IMR-90 (cell line): ENCODE data around the gene TCF7L2. TPM values are rescaled to one million over a fixed set of nuclear protein-coding genes. Genes with fewer than 3 reads are reported as not detected.

Experiments used
- ATAC-seq: fragments of 200-7000 bp; cut with Tn5 transposase; 2 replicates; pipeline ENCODE4 v1.9.1; 2020; ENCODE audit warnings: low read depth, mild to moderate bottlenecking, moderate library complexity
- BruUV-seq: library from RNA; stranded (reverse); fragments of 400-500 nt; replicated peaks from 2 replicates; lab custom pipeline; 2021; lab: Mats Ljungman, UMichigan
- CTCF ChIA-PET: fragments of 300-600 bp; formaldehyde crosslinking; extraction: SDS; loops from one replicate; lab custom pipeline; 2021; ENCODE audit warnings: antibody characterized with exemption; lab: Yijun Ruan, JAX
- POLR2A ChIA-PET: fragments of 300-600 bp; sonication (Branson Sonifier 250); formaldehyde crosslinking; loops from one replicate; lab custom pipeline; 2022; ENCODE audit warnings: antibody characterized with exemption; ENCODE audit not compliant: unreplicated experiment; lab: Charles Lee
- DNase-seq: peaks from one replicate; pipeline ENCODE4 v3.0.0; 2013
- H2AFZ ChIP-seq: replicated peaks from 2 replicates; pipeline ENCODE3; 2013; ENCODE audit warnings: low read length, mild to moderate bottlenecking; ENCODE audit not compliant: poor library complexity
- H2AK5ac ChIP-seq: 2 replicates; pipeline ENCODE4 v1.6.1; 2013; ENCODE audit warnings: low read depth, low read length, inconsistent platforms
- H2AK9ac ChIP-seq: replicated peaks from 2 replicates; pipeline ENCODE3; 2013; ENCODE audit warnings: mild to moderate bottlenecking, low read depth, low read length, moderate library complexity; ENCODE audit not compliant: poor library complexity
- H2BK120ac ChIP-seq: 2 replicates; pipeline ENCODE4 v1.6.1; 2013; ENCODE audit warnings: low read depth, low read length, inconsistent platforms
- H2BK15ac ChIP-seq: 3 replicates; pipeline ENCODE4 v1.6.1; 2013; ENCODE audit warnings: low read depth, low read length, inconsistent platforms
- H2BK20ac ChIP-seq: 2 replicates; pipeline ENCODE4 v1.6.1; 2013; ENCODE audit warnings: low read depth, mild to moderate bottlenecking, inconsistent platforms, low read length, moderate library complexity
- H2BK5ac ChIP-seq: 2 replicates; pipeline ENCODE4 v1.6.1; 2013; ENCODE audit warnings: mild to moderate bottlenecking, low read depth, low read length, inconsistent platforms; ENCODE audit not compliant: poor library complexity, severe bottlenecking
- H3K14ac ChIP-seq: replicated peaks from 2 replicates; pipeline ENCODE4 v1.6.1; 2013; ENCODE audit warnings: low read depth, low read length, inconsistent platforms
- H3K18ac ChIP-seq: 2 replicates; pipeline ENCODE4 v1.6.1; 2013; ENCODE audit warnings: low read depth, low read length, control low read depth
- H3K23ac ChIP-seq: 2 replicates; pipeline ENCODE4 v1.6.1; 2013; ENCODE audit warnings: low read depth, low read length, inconsistent platforms
- H3K27ac ChIP-seq: 2 replicates; pipeline ENCODE4 v1.5.1; 2013; ENCODE audit warnings: mild to moderate bottlenecking, control low read depth, low read length; ENCODE audit not compliant: insufficient read depth
- H3K27me3 ChIP-seq: 2 replicates; pipeline ENCODE4 v1.6.1; 2013; ENCODE audit warnings: low read length; ENCODE audit not compliant: control insufficient read depth, insufficient read depth
- H3K36me3 ChIP-seq: 2 replicates; pipeline ENCODE4 v1.6.1; 2013; ENCODE audit warnings: low read length, mixed read lengths; ENCODE audit not compliant: control insufficient read depth, insufficient read depth
- H3K4ac ChIP-seq: 2 replicates; pipeline ENCODE4 v1.6.1; 2013; ENCODE audit warnings: low read depth, low read length, inconsistent platforms
- H3K4me1 ChIP-seq: 2 replicates; pipeline ENCODE4 v1.6.1; 2013; ENCODE audit warnings: low read length, mixed read lengths; ENCODE audit not compliant: control insufficient read depth, insufficient read depth
- H3K4me2 ChIP-seq: 2 replicates; pipeline ENCODE4 v1.6.1; 2013; ENCODE audit warnings: low read depth, mild to moderate bottlenecking, control low read depth, low read length, moderate library complexity
- H3K4me3 ChIP-seq: 2 replicates; pipeline ENCODE4 v1.5.1; 2013; ENCODE audit warnings: low read depth, mild to moderate bottlenecking, control low read depth, low read length, moderate library complexity; ENCODE audit not compliant: insufficient read depth
- H3K56ac ChIP-seq: 2 replicates; pipeline ENCODE4 v1.6.1; 2013; ENCODE audit warnings: low read length, inconsistent platforms; ENCODE audit not compliant: insufficient read depth; ENCODE audit errors: extremely low read depth
- H3K79me1 ChIP-seq, 2 experiments: 2 replicates each; pipeline ENCODE4 v1.6.1; 2013; ENCODE audit warnings: low read length in 2 of 2, inconsistent platforms in 1 of 2, low read depth in 1 of 2
- H3K9ac ChIP-seq: 2 replicates; pipeline ENCODE4 v1.6.1; 2013; ENCODE audit warnings: low read depth, low read length, control low read depth
- H3K9me1 ChIP-seq: 2 replicates; pipeline ENCODE4 v1.6.1; 2013; ENCODE audit warnings: low read length, inconsistent platforms; ENCODE audit not compliant: insufficient read depth
- H3K9me3 ChIP-seq: 2 replicates; pipeline ENCODE4 v1.6.1; 2013; ENCODE audit warnings: low read length; ENCODE audit not compliant: control insufficient read depth, insufficient read depth
- H4K20me1 ChIP-seq: 2 replicates; pipeline ENCODE4 v1.6.1; 2013; ENCODE audit warnings: low read length, inconsistent platforms; ENCODE audit not compliant: insufficient read depth
- H4K5ac ChIP-seq: 2 replicates; pipeline ENCODE4 v1.6.1; 2013; ENCODE audit warnings: mild to moderate bottlenecking, low read depth, low read length, control low read depth
- H4K8ac ChIP-seq, 2 experiments: 2 replicates each; pipeline ENCODE4 v1.6.1; 2013; ENCODE audit warnings: low read depth in 2 of 2, low read length in 2 of 2, control low read depth in 1 of 2, inconsistent platforms in 1 of 2
- H4K91ac ChIP-seq: 2 replicates; pipeline ENCODE4 v1.6.1; 2013; ENCODE audit warnings: low read depth, low read length, inconsistent platforms; ENCODE audit not compliant: insufficient read depth
- CEBPB ChIP-seq: IDR thresholded peaks from 2 replicates; pipeline ENCODE4 v1.6.1; 2012; ENCODE audit warnings: low read depth, low read length, improper control_type of control experiment
- MAZ ChIP-seq: IDR thresholded peaks from 2 replicates; pipeline ENCODE4 v1.6.1; 2012; ENCODE audit warnings: low read depth, mild to moderate bottlenecking, low read length, improper control_type of control experiment, moderate library complexity, borderline replicate concordance
- WGBS, 2 experiments: methylation state at CpG; one replicate each; pipeline versions ENCODE4 v1.1.5 to v1.1.7; 2013; ENCODE audit warnings: missing lambda C conversion rate in 2 of 2; ENCODE audit not compliant: insufficient read length in 1 of 2; ENCODE audit errors: extremely low coverage in 2 of 2; 5-methylcytosine and 5-hydroxymethylcytosine counted together
- dilution Hi-C: fragments of 300-500 bp; cut with HindIII; formaldehyde crosslinking; loops from one replicate; pipeline ENCODE4 v1.14.3; 2018; ENCODE audit warnings: low sequenced_read_pairs; ENCODE audit not compliant: unreplicated experiment
- in situ Hi-C: fragments of 300-500 bp; cut with MboI; formaldehyde crosslinking; loops from 3 replicates; pipeline ENCODE4 v1.14.3; 2019; ENCODE audit warnings: low sequenced_read_pairs, inconsistent platforms, mixed read lengths
- intact Hi-C: fragments of 100-400 bp; cut with micrococcal nuclease; formaldehyde crosslinking; loops from 2 replicates; pipeline ENCODE4 v1.10.0; 2022
- polyA plus RNA-seq, 3 experiments: library from polyadenylated mRNA; depleted of rRNA; stranded (reverse); fragments of >200 nt; gene quantifications; 2 replicates each; pipeline ENCODE4 v1.2.3, GENCODE V29; 2012; ENCODE audit warnings: low replicate concordance in 1 of 3
- total RNA-seq: library from RNA; depleted of rRNA; stranded (reverse); fragments of >200 nt; gene quantifications from 2 replicates; pipeline ENCODE4 v1.2.3, GENCODE V29; 2012

TCF7L2 gene
- total and polyA plus RNA-seq, 2 of the 4 experiments (the other 2 are of a cell fraction) = 1.3 to 12.2 TPM

- Histone ChIP-seq H3K14ac (no peak overlapping the region), H2AFZ (no peak overlapping the region), H3K9me1 (peaks cover 9% of the 10 kb centered on the region), H4K20me1 (peaks cover 37% of the 10 kb centered on the region), H3K27ac (no peak overlapping the region), H3K23ac (no peak overlapping the region), H3K79me1 (peaks cover 31 to 70% of the 10 kb centered on the region in 2 experiments), H2AK5ac (no peak overlapping the region), H2BK120ac (no peak overlapping the region), H3K9me3 (no peaks in the 10 kb centered on the region), H3K4ac (no peak overlapping the region), H3K27me3 (no peaks in the 10 kb centered on the region), H3K18ac (no peak overlapping the region), H3K4me1 (peaks cover 11% of the 10 kb centered on the region), H2BK20ac (no peak overlapping the region), H4K91ac (no peak overlapping the region), H3K36me3 (peaks cover 10% of the 10 kb centered on the region), H4K5ac (no peak overlapping the region), H3K4me2 (no peak overlapping the region), H2AK9ac (no peak overlapping the region), H2BK5ac (no peak overlapping the region), H4K8ac (no peak overlapping the region), H3K4me3 (no peak overlapping the region), H3K56ac (no peak overlapping the region), H3K9ac (no peak overlapping the region), H2BK15ac (no peak overlapping the region)
- TF ChIP-seq MAZ (no peak), CEBPB (no peak)
- ChIA-PET POLR2A (no interaction called here), CTCF (no interaction called here)
- ATAC-seq = no peak
- no TSS peak for BruUV-seq
- dilution Hi-C loops = no loop called here
- DNase-seq = no peak
- intact Hi-C loops = no loop called here
- WGBS, 2 experiments = 100% methylated on average over 1 of the region's 8 CpGs; no CpG with 5 or more reads in 1 of the 2 experiments
- in situ Hi-C loops = no loop called here
Observed at GRCh38 chr10:112990271-112990670, 40.2 kb downstream of the TCF7L2 start.
